ENCODE data around the gene CPNE4. TPM values are rescaled to one million over a fixed set of nuclear protein-coding genes. Genes with fewer than 3 reads are reported as not detected.

The CPNE4 gene
- total and polyA plus RNA-seq, 2 donors (not counting 3 experiments of a cell fraction or from before 2014, with no cell fraction given), result not detected

DNA sequence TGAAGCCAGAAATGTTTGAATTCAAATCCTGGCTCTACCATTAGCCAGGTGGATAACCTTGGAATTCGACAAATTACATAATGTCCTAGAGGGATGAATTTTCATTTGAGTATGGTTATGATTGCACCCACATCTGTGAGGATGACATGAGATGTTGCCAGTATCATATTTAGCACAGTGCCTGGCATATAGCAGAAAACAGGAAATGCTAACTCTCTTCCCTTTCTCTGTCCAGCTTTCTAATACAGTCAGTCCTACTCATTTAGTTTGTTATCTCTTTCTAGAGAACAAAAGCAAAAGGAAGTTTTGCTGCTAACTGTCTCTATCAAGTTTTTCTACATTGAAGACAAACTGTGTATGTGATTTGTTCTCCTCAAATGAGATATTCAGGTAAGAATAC, 231.7 kb downstream of the CPNE4 start:
- Histone ChIP-seq H3K9me3 (replicated peaks; ENCODE audit: control insufficient read depth, insufficient read depth, low read length) (no peaks in the 10 kb centered on the region), H3K4me3 (replicated peaks in 1 of 3; ENCODE audit: insufficient read depth in 1 of 3, low read depth in 1 of 3, low read length in 3 of 3) (no peak overlapping the region), H3K79me2 (ENCODE audit: control insufficient read depth, insufficient read depth, low read length) (no peaks in the 10 kb centered on the region), H3K27me3 (ENCODE audit: control insufficient read depth in 2 of 2, insufficient read depth in 2 of 2, low read length in 2 of 2) (peaks cover 0 to 3% of the 10 kb centered on the region in 2 experiments), H3K9me1 (replicated peaks; ENCODE audit: control insufficient read depth, extremely low read depth, insufficient read depth, low read length) (no peaks in the 10 kb centered on the region), H3K4me2 (ENCODE audit: insufficient read depth, low read length) (no peak overlapping the region), H3K9ac (replicated peaks; ENCODE audit: extremely low read depth, insufficient read depth, low read length) (no peak overlapping the region), H4K20me1 (replicated peaks; ENCODE audit: control insufficient read depth, extremely low read depth, insufficient read depth, low read length) (no peaks in the 10 kb centered on the region), H3K36me3 (ENCODE audit: control insufficient read depth in 2 of 2, extremely low read depth in 1 of 2, insufficient read depth in 2 of 2, low read length in 2 of 2) (no peaks in the 10 kb centered on the region), H2AFZ (ENCODE audit: low read depth, low read length) (no peak overlapping the region), H3K4me1 (ENCODE audit: control insufficient read depth, extremely low read depth, insufficient read depth, low read length) (no peaks in the 10 kb centered on the region), H3K27ac (ENCODE audit: insufficient read depth, low read depth, low read length) (no peak overlapping the region)
- DNase-seq (ENCODE audit: low read depth, low spot score), result no peak
- intact Hi-C loops (cut with micrococcal nuclease), result no loop called here
- TF ChIP-seq JUN (IDR thresholded peaks at IDR 0.05; ENCODE audit: borderline replicate concordance, insufficient read depth, insufficient read length, low read depth) (no peak), GATA2 (IDR thresholded peaks at IDR 0.05; ENCODE audit: insufficient read depth, insufficient read length, low read depth, low read length) (no peak), FOS (IDR thresholded peaks at IDR 0.05; ENCODE audit: borderline replicate concordance, insufficient read depth, low read length) (no peak), POLR2A (IDR thresholded peaks at IDR 0.05; ENCODE audit: low read depth, low read length) (no peak), MYC (IDR thresholded peaks at IDR 0.05; ENCODE audit: low read depth, low read length) (no peak), POLR2AphosphoS5 (IDR thresholded peaks at IDR 0.05; ENCODE audit: insufficient read depth, low read depth, low read length) (no peak), EZH2 (IDR thresholded peaks at IDR 0.05; ENCODE audit: borderline replicate concordance, low read depth, low read length, severe bottlenecking) (no peak)
- TF ChIP-seq, protein P1, sequence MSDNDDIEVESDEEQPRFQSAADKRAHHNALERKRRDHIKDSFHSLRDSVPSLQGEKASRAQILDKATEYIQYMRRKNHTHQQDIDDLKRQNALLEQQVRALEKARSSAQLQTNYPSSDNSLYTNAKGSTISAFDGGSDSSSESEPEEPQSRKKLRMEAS (IDR thresholded peaks at IDR 0.05; ENCODE audit: insufficient read depth, insufficient read length), result no peak
- TF ChIP-seq, protein P2, sequence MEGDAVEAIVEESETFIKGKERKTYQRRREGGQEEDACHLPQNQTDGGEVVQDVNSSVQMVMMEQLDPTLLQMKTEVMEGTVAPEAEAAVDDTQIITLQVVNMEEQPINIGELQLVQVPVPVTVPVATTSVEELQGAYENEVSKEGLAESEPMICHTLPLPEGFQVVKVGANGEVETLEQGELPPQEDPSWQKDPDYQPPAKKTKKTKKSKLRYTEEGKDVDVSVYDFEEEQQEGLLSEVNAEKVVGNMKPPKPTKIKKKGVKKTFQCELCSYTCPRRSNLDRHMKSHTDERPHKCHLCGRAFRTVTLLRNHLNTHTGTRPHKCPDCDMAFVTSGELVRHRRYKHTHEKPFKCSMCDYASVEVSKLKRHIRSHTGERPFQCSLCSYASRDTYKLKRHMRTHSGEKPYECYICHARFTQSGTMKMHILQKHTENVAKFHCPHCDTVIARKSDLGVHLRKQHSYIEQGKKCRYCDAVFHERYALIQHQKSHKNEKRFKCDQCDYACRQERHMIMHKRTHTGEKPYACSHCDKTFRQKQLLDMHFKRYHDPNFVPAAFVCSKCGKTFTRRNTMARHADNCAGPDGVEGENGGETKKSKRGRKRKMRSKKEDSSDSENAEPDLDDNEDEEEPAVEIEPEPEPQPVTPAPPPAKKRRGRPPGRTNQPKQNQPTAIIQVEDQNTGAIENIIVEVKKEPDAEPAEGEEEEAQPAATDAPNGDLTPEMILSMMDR (IDR thresholded peaks at IDR 0.05; ENCODE audit: extremely low read depth in 1 of 2, insufficient read depth in 1 of 2, low read depth in 1 of 2, low read length in 2 of 2), result no peak
- FAIRE-seq, result no peak
- dilution Hi-C loops (cut with MboI; ENCODE audit: extremely low pct_ligation_motif_present, low sequenced_read_pairs), result no loop called here
- ChIA-PET POLR2A (no interaction called here), CTCF (no interaction called here)
- no TSS peak for BruUV-seq (replicated peaks)

All from endothelial cell of umbilical vein (primary cell).